ENCODE data around the gene PEF1.

Gene PEF1

DNA sequence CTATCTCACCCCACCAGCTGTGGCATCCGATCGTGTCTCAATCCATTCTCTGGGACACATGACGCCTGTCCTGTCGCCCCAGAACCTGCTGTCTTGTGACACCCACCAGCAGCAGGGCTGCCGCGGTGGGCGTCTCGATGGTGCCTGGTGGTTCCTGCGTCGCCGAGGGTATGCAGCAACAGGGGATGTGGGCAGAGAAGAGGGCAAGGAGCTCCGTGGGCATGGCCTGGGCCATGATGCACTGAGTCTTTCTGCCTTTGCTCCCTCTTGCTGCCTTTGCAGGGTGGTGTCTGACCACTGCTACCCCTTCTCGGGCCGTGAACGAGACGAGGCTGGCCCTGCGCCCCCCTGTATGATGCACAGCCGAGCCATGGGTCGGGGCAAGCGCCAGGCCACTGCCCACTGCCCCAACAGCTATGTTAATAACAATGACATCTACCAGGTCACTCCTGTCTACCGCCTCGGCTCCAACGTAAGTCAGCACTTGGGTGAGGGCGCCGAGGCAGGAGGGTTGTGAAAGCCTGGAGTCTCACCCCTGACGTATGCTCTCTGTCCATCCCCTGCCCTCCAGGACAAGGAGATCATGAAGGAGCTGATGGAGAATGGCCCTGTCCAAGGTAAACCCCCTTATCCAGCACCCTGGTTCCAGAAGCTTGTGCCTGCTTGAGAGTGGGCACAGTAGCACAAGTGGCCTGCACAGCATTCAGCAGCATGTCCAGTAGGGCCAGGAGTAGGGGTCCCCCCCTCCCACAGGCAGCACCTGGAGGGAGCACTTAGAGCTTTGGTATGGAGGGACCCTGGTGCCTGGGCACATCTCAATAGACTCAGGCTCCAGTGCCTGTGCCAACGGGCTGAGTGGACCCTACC, 59.6 kb downstream of the PEF1 start:
- DNase-seq (ENCODE audit: low read depth, low spot score) = no peak

DNA sequence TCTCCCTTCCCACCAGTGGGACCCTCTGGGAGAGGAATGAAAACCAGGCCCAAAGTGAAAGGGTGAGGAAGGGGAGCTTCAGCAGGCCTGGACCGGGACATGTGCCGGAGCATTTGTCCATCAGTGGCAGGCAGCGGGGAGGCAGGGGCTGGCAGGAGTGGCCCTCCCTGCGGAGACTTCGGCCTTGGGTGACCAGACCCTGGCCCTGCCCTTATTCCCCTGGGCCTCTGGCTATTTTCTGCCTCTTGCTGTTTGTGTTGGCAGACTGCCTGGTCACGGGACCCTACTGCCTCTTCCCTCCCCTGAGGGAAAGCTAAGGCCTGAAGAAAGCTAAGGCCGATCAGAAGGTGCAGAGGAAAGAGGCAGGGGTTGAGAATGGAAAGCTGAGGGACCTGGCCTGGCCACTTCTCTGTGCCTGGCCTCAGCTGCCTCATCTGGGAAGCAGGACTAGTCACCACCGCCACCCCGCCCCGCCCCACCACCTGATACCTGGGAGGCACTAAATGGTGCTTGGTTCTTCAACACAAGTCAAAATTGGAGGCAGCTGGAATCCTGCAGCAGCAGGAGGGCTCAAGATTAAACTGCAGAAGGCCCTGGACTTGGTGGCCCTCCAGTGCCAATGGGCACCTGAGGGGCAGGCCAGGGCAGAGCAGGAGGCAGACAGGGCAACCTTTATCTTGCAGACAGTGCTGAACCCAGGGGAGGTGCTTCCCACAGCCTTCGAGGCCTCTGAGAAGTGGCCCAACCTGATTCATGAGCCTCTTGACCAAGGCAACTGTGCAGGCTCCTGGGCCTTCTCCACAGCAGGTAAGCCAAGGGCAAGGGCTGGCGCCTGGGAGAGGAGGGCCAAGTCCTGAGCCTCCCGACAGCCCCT, 60.4 kb downstream of the PEF1 start:
- no peak for DNase-seq (ENCODE audit: low read depth, low spot score)

DNA sequence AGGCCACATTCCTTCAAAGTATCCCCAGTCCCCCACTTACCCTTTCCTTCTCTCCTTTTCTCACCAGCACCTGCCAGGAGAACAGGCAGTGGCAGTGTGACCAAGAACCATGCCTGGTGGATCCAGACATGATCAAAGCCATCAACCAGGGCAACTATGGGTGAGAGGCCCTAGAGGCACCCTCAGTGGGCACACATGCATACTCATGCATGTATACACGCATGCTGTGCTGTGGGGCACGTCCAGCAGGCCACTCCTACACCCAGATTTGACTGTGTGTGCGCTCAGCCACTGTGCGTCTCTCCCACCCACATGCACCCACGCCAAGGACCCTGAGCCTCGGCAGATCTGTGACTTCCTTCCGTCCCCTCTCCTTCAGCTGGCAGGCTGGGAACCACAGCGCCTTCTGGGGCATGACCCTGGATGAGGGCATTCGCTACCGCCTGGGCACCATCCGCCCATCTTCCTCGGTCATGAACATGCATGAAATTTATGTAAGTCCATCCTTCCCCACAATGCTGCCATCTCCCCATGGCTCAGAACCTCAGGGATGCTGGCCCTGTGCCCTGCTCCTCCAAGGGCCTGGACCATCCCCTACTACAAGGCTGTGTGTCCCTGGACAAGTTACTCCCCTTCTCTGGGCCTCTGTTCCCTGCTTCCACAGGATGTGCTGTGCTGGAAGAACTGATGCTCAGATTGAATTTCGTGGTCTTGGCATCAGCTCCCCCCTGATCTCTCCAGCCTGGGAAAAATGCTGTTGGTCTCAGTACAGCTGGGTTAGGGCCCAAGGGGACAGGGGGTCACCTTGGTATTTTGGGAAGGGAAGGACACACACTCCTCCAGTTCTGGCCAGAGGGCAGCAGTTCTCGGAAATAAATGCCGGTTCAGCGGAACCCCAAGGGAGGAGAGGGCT, 61.3 kb downstream of the PEF1 start:
- DNase-seq (ENCODE audit: low read depth, low spot score) = no peak

DNA sequence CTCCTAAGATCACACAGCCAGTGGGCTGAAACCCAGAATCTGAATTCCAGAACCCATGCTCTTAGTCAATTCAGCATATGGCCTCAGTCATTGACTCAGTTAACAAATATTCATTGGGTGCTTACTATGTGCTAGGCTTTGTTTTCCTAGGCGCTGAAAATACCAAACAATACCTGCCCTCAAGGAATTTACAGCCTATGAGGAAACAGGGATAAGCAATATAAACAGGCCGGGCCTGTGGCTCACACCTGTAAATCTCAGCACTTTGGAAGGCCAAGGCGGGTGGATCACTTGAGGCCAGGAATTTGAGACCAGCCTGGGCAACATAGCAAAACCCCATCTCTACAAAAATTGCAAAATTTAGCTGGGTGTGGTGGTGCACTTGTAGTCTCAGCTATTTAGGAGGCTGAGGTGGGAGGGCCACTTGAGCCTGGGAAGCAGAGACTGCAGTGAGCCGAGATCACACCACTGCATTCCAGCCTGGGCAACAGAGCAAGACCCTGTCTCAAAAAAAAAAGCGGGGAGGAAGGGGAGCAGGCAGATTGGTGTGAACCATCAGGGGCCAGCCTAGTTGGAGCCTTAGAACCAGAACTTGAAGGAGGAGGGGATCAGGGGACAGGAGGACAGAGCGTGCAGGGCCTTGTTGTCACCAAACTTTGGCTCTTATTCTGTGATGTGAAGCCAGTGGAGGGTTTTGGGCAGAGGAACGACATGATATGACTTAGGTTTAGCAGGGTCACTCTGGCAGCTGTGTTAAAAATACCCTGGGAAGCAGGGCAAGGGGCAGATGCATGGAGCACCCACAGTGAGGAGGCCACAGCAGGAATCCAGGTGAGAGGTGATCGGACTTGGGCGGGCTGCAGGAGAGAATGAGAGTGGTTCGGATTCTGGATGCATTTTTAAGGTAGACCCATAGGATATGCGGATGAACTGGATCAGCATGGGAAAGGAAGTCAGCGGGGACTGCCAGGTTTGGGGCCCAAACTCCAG, 62.6 kb downstream of the PEF1 start:
- DNase-seq (ENCODE audit: low read depth, low spot score) = no peak

DNA sequence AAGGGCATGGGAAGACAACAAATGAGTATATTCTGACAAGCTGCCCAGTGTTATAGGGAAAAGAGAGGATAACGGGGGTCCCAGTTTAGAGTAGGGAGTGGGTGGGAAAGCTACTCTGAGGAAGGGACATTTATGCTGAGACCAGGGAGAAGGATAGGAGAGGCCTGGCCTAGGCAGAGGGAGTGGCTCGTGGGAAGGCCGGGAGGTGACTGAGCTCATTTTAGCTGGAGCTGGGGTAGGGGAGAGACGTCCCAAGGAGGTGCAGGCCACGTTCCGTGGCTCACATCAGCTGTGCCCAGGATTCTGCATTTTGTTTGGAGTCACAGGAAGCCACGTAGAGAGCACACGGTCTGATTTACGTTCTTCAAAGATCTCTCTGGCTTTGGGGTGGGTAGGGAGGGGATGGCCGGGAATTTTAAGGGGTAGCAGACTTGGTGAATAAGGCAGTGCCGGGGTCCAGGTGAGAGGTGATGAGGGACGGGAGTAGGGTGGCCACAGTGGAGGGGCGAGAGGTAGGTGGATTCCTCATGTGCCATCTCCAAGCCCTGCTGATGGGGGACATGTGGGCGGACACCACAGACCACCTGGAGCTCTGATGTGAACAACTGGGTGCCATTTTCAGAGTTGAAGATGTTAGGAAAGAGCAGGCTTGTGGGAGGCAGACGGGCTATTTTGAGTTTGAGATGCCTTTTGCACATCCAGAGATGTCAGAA, 63.6 kb downstream of the PEF1 start:
- no peak for DNase-seq (ENCODE audit: low read depth, low spot score)

DNA sequence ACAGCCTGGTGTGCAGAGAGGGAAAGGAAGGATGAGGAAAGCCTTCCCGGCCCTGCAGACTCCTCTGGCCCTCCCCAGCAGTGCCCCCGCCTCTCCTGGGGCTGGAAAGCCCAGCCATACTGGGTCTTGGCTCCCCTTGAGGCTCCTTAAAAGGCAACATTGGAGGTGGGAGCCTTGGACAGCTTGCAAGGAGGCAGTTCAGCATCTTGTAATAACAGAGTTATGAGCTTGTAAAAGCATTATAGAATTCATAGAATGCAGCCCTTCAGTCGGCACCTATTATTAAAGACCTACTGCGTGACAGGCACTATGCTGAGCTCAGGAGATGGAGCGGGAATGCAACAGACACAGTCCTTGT, 64.2 kb downstream of the PEF1 start:
- no peak for DNase-seq (ENCODE audit: low read depth, low spot score)

All from activated naive CD8-positive, alpha-beta T cell treated with anti-CD3 and anti-CD28 coated beads, Interleukin-2, amount 50 U/mL, for 16 hours (primary cell).